Right ventricle myocardium superior (tissue), 1 donor: ENCODE data around the gene ARGFX. TPM values are rescaled to one million over a fixed set of nuclear protein-coding genes. Genes with fewer than 3 reads are reported as not detected.
"Not testable (repeated sequence)": the region's sequence is repeated elsewhere in the genome, so short reads cannot be mapped to it uniquely, and the experiment has no call there.

Experiments
- ATAC-seq: fragments of 200-7000 bp; cut with Tn5 transposase; one replicate; pipeline ENCODE4 v1.9.1; 2020; ENCODE audit warnings: mild to moderate bottlenecking; ENCODE audit not compliant: poor library complexity
- DNase-seq: peaks from one replicate; pipeline ENCODE4 v3.0.0-alpha.2; 2020
- intact Hi-C: fragments of 100-400 bp; cut with DNase I; formaldehyde crosslinking; loops from one replicate; pipeline ENCODE4 v1.11.2; 2022
- long read RNA-seq: library from polyadenylated mRNA; unstranded; transcript quantifications from one replicate; pipeline ENCODE4 v2.0.0, GENCODE V29; 2021
- total RNA-seq: library from RNA; stranded (reverse); fragmentation: NEBNext Ultra II Directional; extraction: Animal tissue kit (Norgen Biotek cat#: 25700); gene quantifications from one replicate; pipeline ENCODE4 v1.2.1, GENCODE V29; 2021
- donor health status: DM: no; HTN: yes; CAD: no; lungs with severe emphysema.

The ARGFX gene
- total RNA-seq, result not detected
- long read RNA-seq, result 0 reads

GRCh38 chr3:121567649-121568048, at the start of gene ARGFX:
Gene ARGFX (plus strand): TSS chr3:121567949. CDS start chr3:121570714, 2,765 bp downstream.
- no peak for ATAC-seq
- no peak for DNase-seq
- intact Hi-C loops, result no loop called here

- intact Hi-C loops, result no loop called here
- ATAC-seq (no peak), DNase-seq (no peak)
Measured at GRCh38 chr3:121517953-121518655, 49.6 kb upstream of the ARGFX start.

GRCh38 chr3:121520510-121520909, 47.2 kb upstream of the ARGFX start:
- DNase-seq (no peak), ATAC-seq (no peak)
- intact Hi-C loops, result no loop called here

GRCh38 chr3:121529308-121529707, 38.4 kb upstream of the ARGFX start:
- intact Hi-C loops, result no loop called here
- DNase-seq (no peak), ATAC-seq (no peak)

GRCh38 chr3:121531269-121531668, 36.5 kb upstream of the ARGFX start:
- ATAC-seq (no peak), DNase-seq (no peak)
- intact Hi-C loops, result no loop called here

GRCh38 chr3:121542924-121543323, 24.8 kb upstream of the ARGFX start:
- no peak for ATAC-seq
- DNase-seq, result no peak
- intact Hi-C loops, result no loop called here

GRCh38 chr3:121545049-121545573, 22.6 kb upstream of the ARGFX start:
- ATAC-seq (no peak), DNase-seq (no peak)
- intact Hi-C loops, result loop anchor here (5.0 kb wide), 1 partner anchor 102 kb away; no protein-coding TSS in a partner anchor

GRCh38 chr3:121545574-121546455, 21.9 kb upstream of the ARGFX start, which contains the start of gene POLQ:
Gene POLQ (minus strand): TSS chr3:121545988. CDS start chr3:121545877, 111 bp downstream.
- ATAC-seq, result peak; percentile 99
- peak; percentile 94 for DNase-seq
- intact Hi-C loops, result loop anchor here (2.0 to 5.0 kb wide), 2 partner anchors 101 to 449 kb away; no protein-coding TSS in a partner anchor

GRCh38 chr3:121552379-121552778, 15.4 kb upstream of the ARGFX start:
- intact Hi-C loops, result no loop called here
- ATAC-seq, result peak; percentile 29

GRCh38 chr3:121552797-121553196, 15.0 kb upstream of the ARGFX start:
- intact Hi-C loops, result no loop called here
- DNase-seq (no peak), ATAC-seq (no peak)

More at GRCh38 chr3:121552379-121552778, 15.4 kb upstream of the ARGFX start:
- DNase-seq, result no peak

GRCh38 chr3:121557426-121557934, 10.3 kb upstream of the ARGFX start:
- DNase-seq (no peak), ATAC-seq (no peak)
- intact Hi-C loops, result no loop called here

- no peak for ATAC-seq
- intact Hi-C loops, result no loop called here
- DNase-seq, result no peak
Measured at GRCh38 chr3:121562148-121562547, 5.6 kb upstream of the ARGFX start.

- DNase-seq (no peak), ATAC-seq (no peak)
- intact Hi-C loops, result no loop called here
Measured at GRCh38 chr3:121566773-121567172, 976 bp upstream of the ARGFX start.

GRCh38 chr3:121574449-121574848, 6.7 kb downstream of the ARGFX start:
- intact Hi-C loops, result no loop called here
- ATAC-seq, result peak; percentile 77

GRCh38 chr3:121581691-121582090, 13.9 kb downstream of the ARGFX start:
- ATAC-seq (no peak), DNase-seq (no peak)
- intact Hi-C loops, result no loop called here

More at GRCh38 chr3:121574449-121574848, 6.7 kb downstream of the ARGFX start:
- DNase-seq, result no peak

- ATAC-seq (no peak), DNase-seq (no peak)
- intact Hi-C loops, result no loop called here
Measured at GRCh38 chr3:121584418-121584817, 16.7 kb downstream of the ARGFX start.

- peak; percentile 78 for ATAC-seq
- intact Hi-C loops, result no loop called here
- DNase-seq, result peak; percentile 50
Measured at GRCh38 chr3:121592856-121593702, 25.3 kb downstream of the ARGFX start, which contains the start of gene FBXO40. Gene FBXO40 (plus strand): TSS chr3:121593379. CDS start chr3:121620576, 27,197 bp downstream.

GRCh38 chr3:121593806-121594205, 26.1 kb downstream of the ARGFX start:
- ATAC-seq, DNase-seq, intact Hi-C loops: not testable (repeated sequence)
